Neutrophil (primary cell): Measurements from ENCODE around the gene FA2H.

Source experiments
- H3K27ac ChIP-seq: fragments of 200-600 bp; sonication (generic); 2 replicates; pipeline ENCODE4 v1.5.1; 2016; ENCODE audit warnings: mild to moderate bottlenecking, moderate library complexity
- H3K27me3 ChIP-seq: fragments of 200-600 bp; sonication (generic); 2 replicates; pipeline ENCODE4 v1.6.0; 2016; ENCODE audit warnings: mild to moderate bottlenecking
- H3K36me3 ChIP-seq: fragments of 200-600 bp; sonication (generic); 2 replicates; pipeline ENCODE4 v1.5.1; 2017
- H3K4me1 ChIP-seq, 2 experiments: fragments of 200-600 bp in 1 of 2; sonication (generic) in 1 of 2; 1 replicate in 1 of 2; 2 replicates in 1 of 2; pipeline versions ENCODE4 v1.5.1 to v1.6.1; 2013 to 2016; ENCODE audit warnings: low read depth in 1 of 2, low read length in 1 of 2, mild to moderate bottlenecking in 1 of 2, moderate library complexity in 1 of 2; ENCODE audit not compliant: control insufficient read depth in 1 of 2, insufficient read depth in 1 of 2
- H3K4me3 ChIP-seq, 2 experiments: fragments of 200-600 bp in 1 of 2; sonication (generic) in 1 of 2; 1 replicate in 1 of 2; 2 replicates in 1 of 2; pipeline ENCODE4 v1.5.1; 2013 to 2016; ENCODE audit warnings: low read depth in 1 of 2, low read length in 1 of 2, mild to moderate bottlenecking in 1 of 2, moderate library complexity in 1 of 2
- H3K9me3 ChIP-seq: fragments of 200-600 bp; sonication (generic); 2 replicates; pipeline ENCODE4 v1.5.1; 2016
- CTCF ChIP-seq: fragments of 200-600 bp; sonication (generic); IDR thresholded peaks from 2 replicates; pipeline ENCODE4 v1.5.1; 2016; ENCODE audit warnings: antibody characterized with exemption

Gene FA2H

GRCh38 chr16:74742051-74742481 is 32.6 kb downstream of the FA2H start:
- no peaks in the 10 kb centered on the region for H3K36me3 ChIP-seq
- no peaks in the 10 kb centered on the region for H3K4me1 ChIP-seq
- no peak overlapping the region for H3K4me3 ChIP-seq
- no peaks in the 10 kb centered on the region for H3K9me3 ChIP-seq
- H3K27me3 ChIP-seq: peaks cover 4% of the 10 kb centered on the region
- H3K27ac ChIP-seq: no peak overlapping the region
- TF ChIP-seq CTCF: no peak

- Histone ChIP-seq H3K27ac (no peak overlapping the region), H3K4me3 (no peak overlapping the region), H3K9me3 (no peaks in the 10 kb centered on the region), H3K36me3 (no peaks in the 10 kb centered on the region), H3K4me1 (no peaks in the 10 kb centered on the region), H3K27me3 (peaks cover 4% of the 10 kb centered on the region)
- TF ChIP-seq CTCF: no peak
Measured at GRCh38 chr16:74740795-74741304, 33.8 kb downstream of the FA2H start.

GRCh38 chr16:74739275-74739674 is 35.3 kb downstream of the FA2H start:
- TF ChIP-seq CTCF: no peak
- H3K36me3 ChIP-seq: no peaks in the 10 kb centered on the region

GRCh38 chr16:74738816-74739215 is 35.8 kb downstream of the FA2H start:
- no peaks in the 10 kb centered on the region for H3K9me3 ChIP-seq
- no peak for TF ChIP-seq CTCF
- no peak overlapping the region for H3K27ac ChIP-seq
- H3K4me1 ChIP-seq: no peaks in the 10 kb centered on the region
- H3K27me3 ChIP-seq: peaks cover 4% of the 10 kb centered on the region
- H3K4me3 ChIP-seq: no peak overlapping the region
- H3K36me3 ChIP-seq: no peaks in the 10 kb centered on the region

More at GRCh38 chr16:74739275-74739674, 35.3 kb downstream of the FA2H start:
- Histone ChIP-seq H3K9me3 (no peaks in the 10 kb centered on the region), H3K27me3 (peaks cover 4% of the 10 kb centered on the region), H3K27ac (no peak overlapping the region), H3K4me3 (no peak overlapping the region), H3K4me1 (no peaks in the 10 kb centered on the region)

GRCh38 chr16:74738113-74738541 is 36.5 kb downstream of the FA2H start:
- Histone ChIP-seq H3K36me3 (no peaks in the 10 kb centered on the region), H3K4me1 (no peaks in the 10 kb centered on the region), H3K9me3 (no peaks in the 10 kb centered on the region), H3K27me3 (peaks cover 4% of the 10 kb centered on the region), H3K4me3 (no peak overlapping the region), H3K27ac (no peak overlapping the region)
- TF ChIP-seq CTCF: no peak

- no peak for TF ChIP-seq CTCF
- Histone ChIP-seq H3K4me3 (no peak overlapping the region), H3K27me3 (peaks cover 4% of the 10 kb centered on the region), H3K27ac (no peak overlapping the region), H3K36me3 (no peaks in the 10 kb centered on the region), H3K9me3 (no peaks in the 10 kb centered on the region), H3K4me1 (no peaks in the 10 kb centered on the region)
Measured at GRCh38 chr16:74737521-74737920, 37.1 kb downstream of the FA2H start.
